ENCODE results near the gene CBS. TPM values are rescaled to one million over a fixed set of nuclear protein-coding genes. Genes with fewer than 3 reads are reported as not detected.
"Not testable (repeated sequence)": the region's sequence is repeated elsewhere in the genome, so short reads cannot be mapped to it uniquely, and the experiment has no call there.

CBS gene
- total RNA-seq, 1 donor from 2014 or later = 92.3 TPM

GRCh38 chr21:43062955-43063664 is 12.5 kb downstream of the CBS start:
- H3K4me1 Mint-ChIP-seq (ENCODE audit: low read depth); DNase-seq (ENCODE audit: low spot score); H3K27ac Mint-ChIP-seq (ENCODE audit: unreplicated experiment); H3K36me3 Mint-ChIP-seq (ENCODE audit: low read depth); H3K27me3 Mint-ChIP-seq (ENCODE audit: low read depth); H3K9me3 Mint-ChIP-seq (ENCODE audit: low read depth); H3K4me3 Mint-ChIP-seq (ENCODE audit: unreplicated experiment): not testable (repeated sequence)

GRCh38 chr21:43053112-43053511 is 22.5 kb downstream of the CBS start:
- H3K4me1 Mint-ChIP-seq (ENCODE audit: low read depth); H3K27ac Mint-ChIP-seq (ENCODE audit: unreplicated experiment); H3K4me3 Mint-ChIP-seq (ENCODE audit: unreplicated experiment); H3K27me3 Mint-ChIP-seq (ENCODE audit: low read depth); DNase-seq (ENCODE audit: low spot score); H3K36me3 Mint-ChIP-seq (ENCODE audit: low read depth); H3K9me3 Mint-ChIP-seq (ENCODE audit: low read depth): not testable (repeated sequence)

GRCh38 chr21:43045876-43046821 is 29.5 kb downstream of the CBS start:
- not testable (repeated sequence) for H3K36me3 Mint-ChIP-seq (ENCODE audit: low read depth); DNase-seq (ENCODE audit: low spot score); H3K4me3 Mint-ChIP-seq (ENCODE audit: unreplicated experiment); H3K4me1 Mint-ChIP-seq (ENCODE audit: low read depth); H3K9me3 Mint-ChIP-seq (ENCODE audit: low read depth); H3K27me3 Mint-ChIP-seq (ENCODE audit: low read depth)
- peak overlapping the region; percentile 36 for H3K27ac Mint-ChIP-seq (ENCODE audit: unreplicated experiment)

GRCh38 chr21:43045165-43045875 is 30.3 kb downstream of the CBS start:
- H3K4me3 Mint-ChIP-seq (ENCODE audit: unreplicated experiment); H3K27ac Mint-ChIP-seq (ENCODE audit: unreplicated experiment); H3K9me3 Mint-ChIP-seq (ENCODE audit: low read depth); H3K36me3 Mint-ChIP-seq (ENCODE audit: low read depth); DNase-seq (ENCODE audit: low spot score); H3K27me3 Mint-ChIP-seq (ENCODE audit: low read depth); H3K4me1 Mint-ChIP-seq (ENCODE audit: low read depth): not testable (repeated sequence)

- not testable (repeated sequence) for H3K27ac Mint-ChIP-seq (ENCODE audit: unreplicated experiment); H3K36me3 Mint-ChIP-seq (ENCODE audit: low read depth); DNase-seq (ENCODE audit: low spot score); H3K9me3 Mint-ChIP-seq (ENCODE audit: low read depth); H3K4me1 Mint-ChIP-seq (ENCODE audit: low read depth); H3K27me3 Mint-ChIP-seq (ENCODE audit: low read depth); H3K4me3 Mint-ChIP-seq (ENCODE audit: unreplicated experiment)
Measured at GRCh38 chr21:43044547-43044946, 31.1 kb downstream of the CBS start.

- H3K36me3 Mint-ChIP-seq (ENCODE audit: low read depth); H3K4me3 Mint-ChIP-seq (ENCODE audit: unreplicated experiment); H3K9me3 Mint-ChIP-seq (ENCODE audit: low read depth); H3K4me1 Mint-ChIP-seq (ENCODE audit: low read depth); DNase-seq (ENCODE audit: low spot score); H3K27ac Mint-ChIP-seq (ENCODE audit: unreplicated experiment); H3K27me3 Mint-ChIP-seq (ENCODE audit: low read depth): not testable (repeated sequence)
Measured at GRCh38 chr21:43043291-43043690, 32.3 kb downstream of the CBS start.

GRCh38 chr21:43042169-43042568 is 33.5 kb downstream of the CBS start:
- not testable (repeated sequence) for H3K4me1 Mint-ChIP-seq (ENCODE audit: low read depth); H3K4me3 Mint-ChIP-seq (ENCODE audit: unreplicated experiment); H3K27me3 Mint-ChIP-seq (ENCODE audit: low read depth); H3K9me3 Mint-ChIP-seq (ENCODE audit: low read depth); H3K27ac Mint-ChIP-seq (ENCODE audit: unreplicated experiment); H3K36me3 Mint-ChIP-seq (ENCODE audit: low read depth); DNase-seq (ENCODE audit: low spot score)

GRCh38 chr21:43038659-43039044 is 37.0 kb downstream of the CBS start:
- not testable (repeated sequence) for H3K36me3 Mint-ChIP-seq (ENCODE audit: low read depth); DNase-seq (ENCODE audit: low spot score); H3K4me3 Mint-ChIP-seq (ENCODE audit: unreplicated experiment); H3K9me3 Mint-ChIP-seq (ENCODE audit: low read depth); H3K27ac Mint-ChIP-seq (ENCODE audit: unreplicated experiment); H3K27me3 Mint-ChIP-seq (ENCODE audit: low read depth); H3K4me1 Mint-ChIP-seq (ENCODE audit: low read depth)

- H3K4me3 Mint-ChIP-seq (ENCODE audit: unreplicated experiment); H3K27me3 Mint-ChIP-seq (ENCODE audit: low read depth); H3K4me1 Mint-ChIP-seq (ENCODE audit: low read depth); H3K9me3 Mint-ChIP-seq (ENCODE audit: low read depth); H3K27ac Mint-ChIP-seq (ENCODE audit: unreplicated experiment); DNase-seq (ENCODE audit: low spot score); H3K36me3 Mint-ChIP-seq (ENCODE audit: low read depth): not testable (repeated sequence)
Measured at GRCh38 chr21:43037918-43038658, 37.5 kb downstream of the CBS start.

GRCh38 chr21:43036889-43037288 is 38.7 kb downstream of the CBS start:
- H3K36me3 Mint-ChIP-seq (ENCODE audit: low read depth); H3K9me3 Mint-ChIP-seq (ENCODE audit: low read depth); H3K27ac Mint-ChIP-seq (ENCODE audit: unreplicated experiment); H3K4me3 Mint-ChIP-seq (ENCODE audit: unreplicated experiment); DNase-seq (ENCODE audit: low spot score); H3K27me3 Mint-ChIP-seq (ENCODE audit: low read depth); H3K4me1 Mint-ChIP-seq (ENCODE audit: low read depth): not testable (repeated sequence)

Data from chondrocyte (in vitro differentiated cells).